ENCODE data around the gene DUS4L. TPM values are rescaled to one million over a fixed set of nuclear protein-coding genes. Genes with fewer than 3 reads are reported as not detected.

DUS4L gene
- total and polyA plus RNA-seq, 2 donors (not counting 3 experiments of a cell fraction or from before 2014, with no cell fraction given): 2.5 to 9.6 TPM

- dilution Hi-C loops (cut with MboI; ENCODE audit: extremely low pct_ligation_motif_present, low sequenced_read_pairs): no loop called here
- peaks cover 2% of the 10 kb centered on the region for H3K79me2 ChIP-seq (ENCODE audit: control insufficient read depth, insufficient read depth, low read length)
- H3K9ac ChIP-seq (replicated peaks; ENCODE audit: extremely low read depth, insufficient read depth, low read length): no peak overlapping the region
- no peak overlapping the region for H3K27ac ChIP-seq (ENCODE audit: insufficient read depth, low read depth, low read length)
- no peak for FAIRE-seq
- TF ChIP-seq CTCF (IDR thresholded peaks at IDR 0.05; ENCODE audit: extremely low read depth in 1 of 2, insufficient read depth in 1 of 2, low read depth in 1 of 2, low read length in 2 of 2) (no peak), EZH2 (IDR thresholded peaks at IDR 0.05; ENCODE audit: borderline replicate concordance, low read depth, low read length, severe bottlenecking) (no peak), POLR2A (IDR thresholded peaks at IDR 0.05; ENCODE audit: low read depth, low read length) (no peak), FOS (IDR thresholded peaks at IDR 0.05; ENCODE audit: borderline replicate concordance, insufficient read depth, low read length) (no peak), MYC (IDR thresholded peaks at IDR 0.05; ENCODE audit: low read depth, low read length) (no peak), MAX (IDR thresholded peaks at IDR 0.05; ENCODE audit: insufficient read depth, insufficient read length) (no peak), GATA2 (IDR thresholded peaks at IDR 0.05; ENCODE audit: insufficient read depth, insufficient read length, low read depth, low read length) (no peak), JUN (IDR thresholded peaks at IDR 0.05; ENCODE audit: borderline replicate concordance, insufficient read depth, insufficient read length, low read depth) (no peak), POLR2AphosphoS5 (IDR thresholded peaks at IDR 0.05; ENCODE audit: insufficient read depth, low read depth, low read length) (no peak)
- BruUV-seq (replicated peaks): no TSS peak
- H3K4me1 ChIP-seq (ENCODE audit: control insufficient read depth, extremely low read depth, insufficient read depth, low read length): peaks cover 17% of the 10 kb centered on the region
- ChIA-PET POLR2A (no interaction called here), CTCF (interaction anchor here (1.3 kb wide), 1 partner anchor 11 kb away, joined by 5 read pairs; no protein-coding TSS in a partner anchor)
- H3K4me3 ChIP-seq (replicated peaks in 1 of 3; ENCODE audit: insufficient read depth in 1 of 3, low read depth in 1 of 3, low read length in 3 of 3): no peak overlapping the region
- peaks cover 2 to 23% of the 10 kb centered on the region in 2 experiments for H3K36me3 ChIP-seq (ENCODE audit: control insufficient read depth in 2 of 2, extremely low read depth in 1 of 2, insufficient read depth in 2 of 2, low read length in 2 of 2)
- H3K9me1 ChIP-seq (replicated peaks; ENCODE audit: control insufficient read depth, extremely low read depth, insufficient read depth, low read length): no peaks in the 10 kb centered on the region
- H2AFZ ChIP-seq (ENCODE audit: low read depth, low read length): no peak overlapping the region
- no peaks in the 10 kb centered on the region for H4K20me1 ChIP-seq (replicated peaks; ENCODE audit: control insufficient read depth, extremely low read depth, insufficient read depth, low read length)
- no peaks in the 10 kb centered on the region for H3K27me3 ChIP-seq (ENCODE audit: control insufficient read depth in 2 of 2, insufficient read depth in 2 of 2, low read length in 2 of 2)
- no peak overlapping the region for H3K4me2 ChIP-seq (ENCODE audit: insufficient read depth, low read length)
- no peak for DNase-seq (ENCODE audit: low read depth, low spot score)
- intact Hi-C loops (cut with micrococcal nuclease): no loop called here
- no peaks in the 10 kb centered on the region for H3K9me3 ChIP-seq (replicated peaks; ENCODE audit: control insufficient read depth, insufficient read depth, low read length)
Measured at GRCh38 chr7:107606303-107606702, 42.5 kb downstream of the DUS4L start.

Data from endothelial cell of umbilical vein (primary cell).